ENCODE data around the gene DCST1.

DNA sequence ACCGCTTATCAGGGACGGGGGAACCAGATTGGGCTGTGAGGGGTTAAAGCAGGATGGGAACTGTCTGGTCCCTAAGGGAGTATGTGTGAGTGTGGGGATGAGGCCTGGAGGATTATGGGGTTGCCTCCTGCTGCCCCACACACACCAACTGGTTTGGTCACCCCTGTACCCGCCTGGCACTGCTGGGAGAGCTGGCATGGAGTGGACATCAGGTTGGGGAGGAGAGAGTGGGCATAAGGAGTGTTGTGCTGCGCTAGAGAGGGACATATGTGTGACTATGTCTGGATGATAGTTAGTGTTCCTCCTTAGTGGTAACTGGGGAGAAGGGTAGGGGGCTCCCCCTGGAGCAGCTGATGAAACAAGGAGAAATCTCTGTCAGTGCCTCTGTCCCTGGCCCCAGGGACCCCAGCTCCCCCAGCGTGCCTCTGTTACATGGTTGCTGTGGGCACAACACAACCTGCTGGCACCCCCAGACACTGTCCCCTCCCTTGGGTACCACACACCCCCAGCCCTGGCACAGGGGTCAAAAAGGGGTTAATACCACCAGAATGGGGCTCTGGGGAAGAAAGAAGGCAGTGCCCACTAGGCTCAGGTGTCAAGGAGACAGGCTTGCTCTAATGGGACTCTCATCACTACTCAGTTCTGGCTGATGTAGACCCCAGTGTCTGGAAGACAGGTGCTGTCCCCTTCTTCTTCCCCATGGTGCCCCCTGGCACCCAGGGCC is 29.1 kb upstream of the DCST1 start:
- no peak for TF ChIP-seq YY1 (IDR thresholded peaks at IDR 0.05; ENCODE audit: extremely low read depth, insufficient replicate concordance, low read depth, low read length)
- no peak for TF ChIP-seq CTCF (IDR thresholded peaks at IDR 0.05 in 2 of 3, conservative IDR thresholded peaks at IDR 0.05 in 1 of 3; ENCODE audit: borderline replicate concordance in 1 of 3, insufficient read depth in 1 of 3, low read depth in 2 of 3, low read length in 2 of 3)
- no peak for TF ChIP-seq POLR2AphosphoS5 (IDR thresholded peaks at IDR 0.05; ENCODE audit: low read depth, low read length)
- TF ChIP-seq EZH2 (IDR thresholded peaks at IDR 0.05) = no peak
- TF ChIP-seq EZH2phosphoT487 (IDR thresholded peaks at IDR 0.05; ENCODE audit: borderline replicate concordance) = no peak
- TF ChIP-seq MAX (IDR thresholded peaks at IDR 0.05) = no peak
- TF ChIP-seq POLR2A (IDR thresholded peaks at IDR 0.05; ENCODE audit: borderline replicate concordance, extremely low read depth, insufficient read depth, insufficient read length) = no peak
- TF ChIP-seq ZBTB33 (IDR thresholded peaks at IDR 0.05; ENCODE audit: extremely low read depth, insufficient replicate concordance, low read length) = no peak
